ENCODE results near the gene PKP4. TPM values are rescaled to one million over a fixed set of nuclear protein-coding genes. Genes with fewer than 3 reads are reported as not detected.

Gene PKP4
- total RNA-seq, 1 donor from 2014 or later: 64.9 TPM

- H3K27me3 Mint-ChIP-seq (ENCODE audit: unreplicated experiment): no peaks in the 10 kb centered on the region
- H3K4me3 Mint-ChIP-seq (ENCODE audit: unreplicated experiment): no peak overlapping the region
- no peak overlapping the region for H3K27ac Mint-ChIP-seq (ENCODE audit: unreplicated experiment)
- no peaks in the 10 kb centered on the region for H3K9me3 Mint-ChIP-seq (ENCODE audit: unreplicated experiment)
- H3K4me1 Mint-ChIP-seq (ENCODE audit: unreplicated experiment): peaks cover 7% of the 10 kb centered on the region
- no peaks in the 10 kb centered on the region for H3K36me3 Mint-ChIP-seq (ENCODE audit: low read depth, unreplicated experiment)
- no peak for TF ChIP-seq CTCF (IDR thresholded peaks at IDR 0.05; ENCODE audit: unreplicated experiment)
- DNase-seq (ENCODE audit: low spot score): no peak
Measured at GRCh38 chr2:158504088-158504487, 47.3 kb downstream of the PKP4 start.

GRCh38 chr2:158505448-158505934 lies 48.7 kb downstream of the PKP4 start:
- TF ChIP-seq CTCF (IDR thresholded peaks at IDR 0.05; ENCODE audit: unreplicated experiment): no peak
- no peaks in the 10 kb centered on the region for H3K9me3 Mint-ChIP-seq (ENCODE audit: unreplicated experiment)
- H3K27ac Mint-ChIP-seq (ENCODE audit: unreplicated experiment): peak overlapping the region; percentile 4
- H3K4me1 Mint-ChIP-seq (ENCODE audit: unreplicated experiment): peaks cover 16% of the 10 kb centered on the region
- H3K36me3 Mint-ChIP-seq (ENCODE audit: low read depth, unreplicated experiment): no peaks in the 10 kb centered on the region
- no peak for DNase-seq (ENCODE audit: low spot score)
- no peaks in the 10 kb centered on the region for H3K27me3 Mint-ChIP-seq (ENCODE audit: unreplicated experiment)
- no peak overlapping the region for H3K4me3 Mint-ChIP-seq (ENCODE audit: unreplicated experiment)

GRCh38 chr2:158507141-158507540 lies 50.4 kb downstream of the PKP4 start:
- H3K27me3 Mint-ChIP-seq (ENCODE audit: unreplicated experiment): no peaks in the 10 kb centered on the region
- no peaks in the 10 kb centered on the region for H3K9me3 Mint-ChIP-seq (ENCODE audit: unreplicated experiment)
- no peak for TF ChIP-seq CTCF (IDR thresholded peaks at IDR 0.05; ENCODE audit: unreplicated experiment)
- peaks cover 18% of the 10 kb centered on the region for H3K4me1 Mint-ChIP-seq (ENCODE audit: unreplicated experiment)
- H3K27ac Mint-ChIP-seq (ENCODE audit: unreplicated experiment): no peak overlapping the region
- no peaks in the 10 kb centered on the region for H3K36me3 Mint-ChIP-seq (ENCODE audit: low read depth, unreplicated experiment)
- H3K4me3 Mint-ChIP-seq (ENCODE audit: unreplicated experiment): no peak overlapping the region
- DNase-seq (ENCODE audit: low spot score): no peak

GRCh38 chr2:158507679-158508078 lies 50.9 kb downstream of the PKP4 start:
- TF ChIP-seq CTCF (IDR thresholded peaks at IDR 0.05; ENCODE audit: unreplicated experiment): no peak
- Mint-ChIP-seq H3K9me3 (ENCODE audit: unreplicated experiment) (no peaks in the 10 kb centered on the region), H3K36me3 (ENCODE audit: low read depth, unreplicated experiment) (no peaks in the 10 kb centered on the region), H3K4me3 (ENCODE audit: unreplicated experiment) (no peak overlapping the region), H3K4me1 (ENCODE audit: unreplicated experiment) (peaks cover 18% of the 10 kb centered on the region), H3K27me3 (ENCODE audit: unreplicated experiment) (no peaks in the 10 kb centered on the region), H3K27ac (ENCODE audit: unreplicated experiment) (no peak overlapping the region)
- no peak for DNase-seq (ENCODE audit: low spot score)

GRCh38 chr2:158509928-158510797 lies 53.4 kb downstream of the PKP4 start:
- no peak for DNase-seq (ENCODE audit: low spot score)
- peaks cover 15% of the 10 kb centered on the region for H3K4me1 Mint-ChIP-seq (ENCODE audit: unreplicated experiment)
- peaks cover 4% of the 10 kb centered on the region for H3K36me3 Mint-ChIP-seq (ENCODE audit: low read depth, unreplicated experiment)
- no peaks in the 10 kb centered on the region for H3K9me3 Mint-ChIP-seq (ENCODE audit: unreplicated experiment)
- peak overlapping the region; percentile 48 for H3K27ac Mint-ChIP-seq (ENCODE audit: unreplicated experiment)
- TF ChIP-seq CTCF (IDR thresholded peaks at IDR 0.05; ENCODE audit: unreplicated experiment): no peak
- H3K4me3 Mint-ChIP-seq (ENCODE audit: unreplicated experiment): no peak overlapping the region
- no peaks in the 10 kb centered on the region for H3K27me3 Mint-ChIP-seq (ENCODE audit: unreplicated experiment)

All from endothelial cell (in vitro differentiated cells).